ENCODE data around the gene RAB35.

DNA sequence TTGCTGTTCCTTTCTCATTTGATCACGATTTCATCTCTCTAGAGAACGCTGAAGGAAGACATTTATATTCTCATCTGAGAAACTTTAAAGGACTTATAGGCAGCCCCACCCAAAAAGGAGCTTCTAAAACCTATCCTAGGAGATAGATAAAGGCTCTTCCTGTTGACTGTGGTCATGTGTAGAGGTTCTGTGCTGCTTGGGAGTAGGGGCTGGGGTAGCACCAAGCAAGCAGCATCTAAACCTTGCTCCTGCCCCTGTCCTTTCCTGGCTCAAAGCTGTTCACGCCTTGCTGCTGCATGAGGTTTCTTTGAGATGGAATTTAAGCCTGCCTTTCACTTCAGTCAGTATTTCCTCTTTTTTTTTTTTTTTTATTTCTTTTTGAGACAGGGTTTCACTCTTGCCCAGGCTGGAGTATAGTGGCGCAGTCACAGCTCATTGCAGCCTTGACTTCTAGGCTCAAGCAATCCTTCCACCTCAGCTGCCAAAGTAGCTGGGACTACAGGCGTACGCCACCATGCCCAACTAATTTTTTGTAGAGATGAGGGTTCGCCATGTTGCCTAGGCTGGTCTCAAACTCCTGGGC is 41.4 kb downstream of the RAB35 start:
- TF ChIP-seq MXI1 (IDR thresholded peaks at IDR 0.05; ENCODE audit: low read depth, low read length) (no peak), FOXM1 (IDR thresholded peaks at IDR 0.05; ENCODE audit: low read depth) (no peak), POLR2AphosphoS5 (IDR thresholded peaks at IDR 0.05; ENCODE audit: low read depth, low read length) (no peak), NFIC (IDR thresholded peaks at IDR 0.05; ENCODE audit: borderline replicate concordance) (no peak), YY1 (IDR thresholded peaks at IDR 0.05; ENCODE audit: low read depth) (no peak), EP300 (IDR thresholded peaks at IDR 0.05; ENCODE audit: borderline replicate concordance in 1 of 2, low read depth in 1 of 2, low read length in 1 of 2) (no peak), SIN3A (IDR thresholded peaks at IDR 0.05; ENCODE audit: borderline replicate concordance, low read depth, low read length) (no peak)
- TF ChIP-seq, protein P1, sequence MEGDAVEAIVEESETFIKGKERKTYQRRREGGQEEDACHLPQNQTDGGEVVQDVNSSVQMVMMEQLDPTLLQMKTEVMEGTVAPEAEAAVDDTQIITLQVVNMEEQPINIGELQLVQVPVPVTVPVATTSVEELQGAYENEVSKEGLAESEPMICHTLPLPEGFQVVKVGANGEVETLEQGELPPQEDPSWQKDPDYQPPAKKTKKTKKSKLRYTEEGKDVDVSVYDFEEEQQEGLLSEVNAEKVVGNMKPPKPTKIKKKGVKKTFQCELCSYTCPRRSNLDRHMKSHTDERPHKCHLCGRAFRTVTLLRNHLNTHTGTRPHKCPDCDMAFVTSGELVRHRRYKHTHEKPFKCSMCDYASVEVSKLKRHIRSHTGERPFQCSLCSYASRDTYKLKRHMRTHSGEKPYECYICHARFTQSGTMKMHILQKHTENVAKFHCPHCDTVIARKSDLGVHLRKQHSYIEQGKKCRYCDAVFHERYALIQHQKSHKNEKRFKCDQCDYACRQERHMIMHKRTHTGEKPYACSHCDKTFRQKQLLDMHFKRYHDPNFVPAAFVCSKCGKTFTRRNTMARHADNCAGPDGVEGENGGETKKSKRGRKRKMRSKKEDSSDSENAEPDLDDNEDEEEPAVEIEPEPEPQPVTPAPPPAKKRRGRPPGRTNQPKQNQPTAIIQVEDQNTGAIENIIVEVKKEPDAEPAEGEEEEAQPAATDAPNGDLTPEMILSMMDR (IDR thresholded peaks at IDR 0.05) = no peak
- TF ChIP-seq, protein P2, sequence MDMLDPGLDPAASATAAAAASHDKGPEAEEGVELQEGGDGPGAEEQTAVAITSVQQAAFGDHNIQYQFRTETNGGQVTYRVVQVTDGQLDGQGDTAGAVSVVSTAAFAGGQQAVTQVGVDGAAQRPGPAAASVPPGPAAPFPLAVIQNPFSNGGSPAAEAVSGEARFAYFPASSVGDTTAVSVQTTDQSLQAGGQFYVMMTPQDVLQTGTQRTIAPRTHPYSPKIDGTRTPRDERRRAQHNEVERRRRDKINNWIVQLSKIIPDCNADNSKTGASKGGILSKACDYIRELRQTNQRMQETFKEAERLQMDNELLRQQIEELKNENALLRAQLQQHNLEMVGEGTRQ (IDR thresholded peaks at IDR 0.05; ENCODE audit: borderline replicate concordance, low read depth, low read length) = no peak

Data from SK-N-SH (cell line).